Right lobe of liver (tissue), 6 donors: ENCODE results near the gene ZDHHC11. TPM values are rescaled to one million over a fixed set of nuclear protein-coding genes. Genes with fewer than 3 reads are reported as not detected.
A peak's percentile ranks its signal among the peaks of the same experiment; 100 is the strongest.

Source experiments
- ATAC-seq, 4 donors: fragments of 200-7000 bp; cut with Tn5 transposase; one replicate each; pipeline ENCODE4 v1.9.1; 2020; ENCODE audit warnings: mild to moderate bottlenecking in 4 of 4, moderate library complexity in 4 of 4
- DNase-seq, 3 donors: peaks; one replicate each; pipeline ENCODE4 v3.0.0-alpha.2; 2020
- H3K27ac ChIP-seq, 3 donors: fragments of 200-600 bp; one replicate each; pipeline ENCODE4 v1.8.0; 2022
- H3K27me3 ChIP-seq, 2 donors: fragments of 200-600 bp; one replicate each; pipeline ENCODE4 v1.8.0; 2022
- H3K36me3 ChIP-seq, 4 donors: fragments of 200-600 bp; sonication (generic) in 1 of 4; one replicate each; pipeline versions ENCODE4 v1.5.1 to v1.8.0; 2017 to 2022; ENCODE audit warnings: control low read depth in 1 of 4
- H3K4me1 ChIP-seq, 4 donors: fragments of 200-600 bp; sonication (generic) in 1 of 4; one replicate each; pipeline versions ENCODE4 v1.5.1 to v1.8.0; 2017 to 2022; ENCODE audit warnings: control low read depth in 1 of 4
- H3K4me3 ChIP-seq, 3 donors: fragments of 200-600 bp; one replicate each; pipeline ENCODE4 v1.8.0; 2022
- H3K9me3 ChIP-seq, 4 donors: fragments of 200-600 bp; sonication (generic) in 1 of 4; one replicate each; pipeline versions ENCODE4 v1.5.1 to v1.8.0; 2017 to 2022; ENCODE audit warnings: control low read depth in 1 of 4
- POLR2A ChIP-seq: fragments of 450-650 bp; IDR thresholded peaks from one replicate; pipeline ENCODE4 v1.6.1; 2017; ENCODE audit warnings: antibody characterized with exemption, mild to moderate bottlenecking
- WGBS: methylation state at CpG from one replicate; pipeline ENCODE4 v1.1.6; 2018; ENCODE audit warnings: low coverage, low lambda C conversion rate; ENCODE audit not compliant: insufficient coverage; ENCODE audit errors: missing lambda C conversion rate; 5-methylcytosine and 5-hydroxymethylcytosine counted together
- intact Hi-C, 2 donors: fragments of 100-400 bp; cut with DNase I; formaldehyde crosslinking; loops; one replicate each; pipeline versions ENCODE4 v1.11.2 to v1.14.1; 2022
- total RNA-seq, 6 experiments: library from RNA; depleted of rRNA in 2 of 6; stranded (reverse); fragments of >200 nt in 2 of 6; fragmentation: NEBNext Ultra II Directional in 3 of 6; extraction: Animal tissue kit (Norgen Biotek cat#: 25700) in 3 of 6; gene quantifications; one replicate each; pipeline versions ENCODE4 v1.1.0 to v1.2.4, GENCODE V29; 2016 to 2023
- TF ChIP-seq, protein P1 (sequence below), 4 donors: fragments of 200-600 bp in 3 of 4; fragments of 450-650 bp in 1 of 4; IDR thresholded peaks; one replicate each; pipeline versions ENCODE4 v1.5.1 to v1.8.0; 2016 to 2022; ENCODE audit warnings: antibody characterized with exemption in 4 of 4, mild to moderate bottlenecking in 2 of 4
- donor health status: DM: no; HTN: yes; CAD: no.
- donor health status: DM: no; HTN: no; CAD: no.
- donor health status: DM: no; HTN: no; CAD: no.
- donor health status: DM: no; HTN: yes; CAD: no.
- donor health status: DM: no; HTN: yes; CAD: no.

Gene ZDHHC11
- total RNA-seq, 6 experiments from 2014 or later = 0.50 to 14.4 (median 5.8) TPM

DNA sequence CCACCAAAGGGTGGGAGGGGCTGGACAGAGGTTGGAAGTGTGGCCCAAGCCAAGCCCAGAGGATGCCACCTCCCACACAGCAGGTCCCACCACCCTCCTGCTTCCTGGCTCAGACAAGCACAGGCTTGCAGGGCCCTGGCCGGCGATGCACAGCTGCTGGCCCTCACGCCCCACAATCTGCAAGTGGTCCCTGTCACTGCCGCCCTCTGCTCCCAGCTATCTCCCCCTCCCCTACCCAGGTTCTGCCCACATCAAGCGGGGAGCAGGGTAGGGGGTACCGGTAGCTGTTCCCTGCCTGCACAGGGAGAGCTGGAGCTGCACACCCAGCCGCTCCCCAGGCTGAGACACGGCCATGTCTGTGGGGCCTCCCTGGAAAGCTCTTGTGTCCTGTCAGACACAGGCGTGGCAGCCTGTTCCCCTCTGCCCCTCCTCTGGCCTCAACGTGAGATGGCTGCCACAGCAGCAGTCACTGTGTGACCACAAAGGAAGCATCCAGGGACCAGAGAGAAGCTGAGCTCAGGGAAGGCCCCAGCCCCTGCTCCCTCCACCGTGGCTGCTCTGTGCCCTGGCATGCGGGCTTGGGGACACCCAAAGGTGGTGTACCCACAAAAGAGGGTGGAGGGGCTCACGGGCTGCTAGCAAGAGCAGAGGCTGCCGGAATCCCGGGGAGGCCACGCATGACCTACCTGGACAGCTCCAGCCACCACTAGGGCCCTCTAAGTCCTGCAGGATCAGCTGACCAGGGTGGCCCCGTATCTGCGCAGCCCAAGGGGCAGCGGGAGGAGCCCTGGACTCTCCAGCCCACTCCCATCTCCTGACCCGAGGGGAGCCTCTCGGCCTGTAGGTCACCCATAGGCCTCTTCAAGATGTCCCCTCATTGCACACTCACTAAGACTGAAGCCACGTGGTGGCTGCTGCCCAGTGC lies 10.9 kb upstream of the ZDHHC11 start:
- no peak overlapping the region for H3K4me3 ChIP-seq
- H3K4me1 ChIP-seq = peaks cover 0 to 13% (median 0%) of the 10 kb centered on the region in 4 donors
- H3K36me3 ChIP-seq = peaks cover 0 to 20% (median 0%) of the 10 kb centered on the region in 4 donors
- TF ChIP-seq POLR2A = no peak
- TF ChIP-seq, protein P1, sequence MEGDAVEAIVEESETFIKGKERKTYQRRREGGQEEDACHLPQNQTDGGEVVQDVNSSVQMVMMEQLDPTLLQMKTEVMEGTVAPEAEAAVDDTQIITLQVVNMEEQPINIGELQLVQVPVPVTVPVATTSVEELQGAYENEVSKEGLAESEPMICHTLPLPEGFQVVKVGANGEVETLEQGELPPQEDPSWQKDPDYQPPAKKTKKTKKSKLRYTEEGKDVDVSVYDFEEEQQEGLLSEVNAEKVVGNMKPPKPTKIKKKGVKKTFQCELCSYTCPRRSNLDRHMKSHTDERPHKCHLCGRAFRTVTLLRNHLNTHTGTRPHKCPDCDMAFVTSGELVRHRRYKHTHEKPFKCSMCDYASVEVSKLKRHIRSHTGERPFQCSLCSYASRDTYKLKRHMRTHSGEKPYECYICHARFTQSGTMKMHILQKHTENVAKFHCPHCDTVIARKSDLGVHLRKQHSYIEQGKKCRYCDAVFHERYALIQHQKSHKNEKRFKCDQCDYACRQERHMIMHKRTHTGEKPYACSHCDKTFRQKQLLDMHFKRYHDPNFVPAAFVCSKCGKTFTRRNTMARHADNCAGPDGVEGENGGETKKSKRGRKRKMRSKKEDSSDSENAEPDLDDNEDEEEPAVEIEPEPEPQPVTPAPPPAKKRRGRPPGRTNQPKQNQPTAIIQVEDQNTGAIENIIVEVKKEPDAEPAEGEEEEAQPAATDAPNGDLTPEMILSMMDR (IDR thresholded peaks at IDR 0.05) = no peak
- intact Hi-C loops = no loop called here
- H3K27ac ChIP-seq = no peak overlapping the region
- ATAC-seq (peak in 1 of 4 donors; percentile 4), DNase-seq (no peak)
- H3K9me3 ChIP-seq = no peaks in the 10 kb centered on the region
- H3K27me3 ChIP-seq = no peaks in the 10 kb centered on the region
- WGBS = no CpG with 5 or more reads among the region's 22 CpGs

DNA sequence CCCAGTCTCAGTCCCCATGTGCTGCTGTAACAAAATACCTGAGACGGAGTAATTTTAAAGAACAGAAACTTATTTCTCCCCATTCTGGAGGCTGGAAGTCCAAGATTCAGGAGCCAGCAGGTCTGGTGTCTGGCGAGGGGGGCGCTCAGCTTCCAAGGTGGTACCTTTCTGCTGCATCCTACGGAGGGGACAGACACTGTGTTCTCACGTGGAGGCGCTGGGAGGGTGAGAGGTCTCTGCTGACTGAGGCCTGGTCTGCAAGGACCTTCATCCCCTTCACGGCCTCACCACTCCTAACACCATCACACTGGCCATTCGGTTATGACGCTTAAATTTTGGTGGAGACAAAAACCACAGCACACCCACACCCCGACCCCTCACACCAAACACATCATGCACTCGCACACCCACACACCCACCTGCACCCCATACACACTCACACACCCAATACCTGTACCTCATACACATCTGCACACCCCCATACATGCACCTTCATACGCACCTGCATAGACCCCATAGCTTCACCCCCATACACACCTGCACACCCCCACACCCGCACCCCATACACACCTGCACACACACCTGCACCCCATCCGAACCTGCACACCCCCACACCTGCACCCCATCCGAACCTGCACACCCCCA lies 9.8 kb upstream of the ZDHHC11 start:
- Histone ChIP-seq H3K36me3 (peaks cover 0 to 20% (median 0%) of the 10 kb centered on the region in 4 donors), H3K27ac (no peak overlapping the region), H3K9me3 (no peaks in the 10 kb centered on the region), H3K27me3 (no peaks in the 10 kb centered on the region), H3K4me3 (no peak overlapping the region), H3K4me1 (peaks cover 0 to 13% (median 0%) of the 10 kb centered on the region in 4 donors)
- intact Hi-C loops = no loop called here
- WGBS = 90% methylated on average over 11 of the region's 15 CpGs
- no peak for TF ChIP-seq POLR2A
- TF ChIP-seq, protein P1 (IDR thresholded peaks at IDR 0.05) = no peak
- DNase-seq = no peak
- no peak for ATAC-seq

DNA sequence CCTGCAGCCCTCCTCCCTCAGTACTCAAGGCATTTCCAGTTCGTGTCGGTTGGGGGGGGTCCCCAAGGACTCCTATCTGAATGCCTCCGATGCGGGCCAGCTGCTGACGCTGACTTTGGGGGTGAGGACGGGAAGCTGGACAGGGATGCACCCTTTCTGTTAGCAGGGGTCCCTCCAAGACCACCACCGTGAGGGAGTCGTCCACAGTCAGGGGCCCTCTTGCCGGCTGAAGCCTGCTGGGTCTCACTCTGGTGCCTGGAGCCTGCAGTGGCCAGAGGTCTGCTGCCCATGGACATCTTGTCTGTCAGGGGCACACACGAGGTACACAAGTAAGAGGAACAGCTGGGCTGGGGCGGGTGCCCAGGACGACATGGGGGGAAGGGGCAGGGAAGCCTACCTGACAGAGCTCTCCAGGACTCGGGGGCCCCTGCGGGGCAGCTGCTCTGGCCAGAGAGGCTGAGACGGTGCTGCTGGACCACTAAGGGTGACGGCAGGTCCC lies 9.1 kb upstream of the ZDHHC11 start:
- H3K4me1 ChIP-seq = peaks cover 0 to 8% (median 0%) of the 10 kb centered on the region in 4 donors
- H3K36me3 ChIP-seq = peaks cover 0 to 16% (median 0%) of the 10 kb centered on the region in 4 donors
- intact Hi-C loops = no loop called here
- DNase-seq (peak in 1 of 3 donors; percentile 52), ATAC-seq (no peak)
- H3K9me3 ChIP-seq = no peaks in the 10 kb centered on the region
- no peak overlapping the region for H3K4me3 ChIP-seq
- no peaks in the 10 kb centered on the region for H3K27me3 ChIP-seq
- H3K27ac ChIP-seq = no peak overlapping the region
- no CpG with 5 or more reads among the region's 16 CpGs for WGBS
- TF ChIP-seq POLR2A = no peak
- TF ChIP-seq, protein P1 (IDR thresholded peaks at IDR 0.05) = no peak

DNA sequence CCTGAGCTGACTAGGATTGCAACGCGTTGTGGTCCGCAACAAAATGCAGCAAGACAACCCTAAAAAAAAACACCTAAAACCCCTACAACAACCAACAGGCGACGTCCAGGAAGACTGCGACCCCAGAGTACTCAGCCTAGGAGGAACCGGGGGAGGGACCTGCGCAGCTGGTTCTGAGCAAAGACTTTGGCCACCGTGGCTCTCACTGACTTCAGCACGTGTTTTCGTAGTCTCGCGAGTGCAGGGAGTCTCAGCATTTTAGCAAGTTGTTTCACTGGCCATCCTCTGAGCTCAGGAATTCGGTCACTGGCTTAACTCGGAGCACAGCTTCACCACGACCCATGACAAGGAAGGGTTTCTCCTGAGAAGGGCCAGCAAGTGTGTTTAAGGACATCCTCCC lies 8.6 kb upstream of the ZDHHC11 start:
- intact Hi-C loops = no loop called here
- DNase-seq = peak in 1 of 3 donors; percentile 27
- Histone ChIP-seq H3K4me1 (peaks cover 0 to 3% (median 0%) of the 10 kb centered on the region in 4 donors), H3K36me3 (peaks cover 0 to 12% (median 0%) of the 10 kb centered on the region in 4 donors), H3K27ac (no peak overlapping the region), H3K27me3 (no peaks in the 10 kb centered on the region), H3K9me3 (no peaks in the 10 kb centered on the region), H3K4me3 (no peak overlapping the region)
- ATAC-seq = no peak
- TF ChIP-seq, protein P1 (IDR thresholded peaks at IDR 0.05) = no peak
- TF ChIP-seq POLR2A = no peak
- 81% methylated on average over 6 of the region's 16 CpGs for WGBS
